HepG2 (cell line): ENCODE measurements around the gene VAMP8. TPM values are rescaled to one million over a fixed set of nuclear protein-coding genes. Genes with fewer than 3 reads are reported as not detected.

Source experiments
- ATAD3A ChIP-seq: sonication (generic); formaldehyde crosslinking; IDR thresholded peaks from 2 replicates; pipeline ENCODE4 v1.4.0; 2020; ENCODE audit warnings: missing genetic modification reagents
- ELF3 ChIP-seq: IDR thresholded peaks from 2 replicates; pipeline ENCODE4 v1.6.1; 2016; ENCODE audit warnings: missing genetic modification reagents, missing compliant biosample characterization
- FOXA3 ChIP-seq: IDR thresholded peaks from 2 replicates; pipeline ENCODE4 v1.6.1; 2016; ENCODE audit warnings: missing genetic modification reagents, missing compliant biosample characterization
- FOXO1 ChIP-seq: sonication (generic); formaldehyde crosslinking; IDR thresholded peaks from 2 replicates; pipeline ENCODE4 v1.4.0; 2020; ENCODE audit warnings: missing genetic modification reagents
- GLI4 ChIP-seq: sonication (generic); formaldehyde crosslinking; IDR thresholded peaks from 2 replicates; pipeline ENCODE4 v1.5.1; 2020; ENCODE audit warnings: missing genetic modification reagents, mild to moderate bottlenecking, moderate library complexity, borderline replicate concordance
- HES4 ChIP-seq: sonication (generic); formaldehyde crosslinking; IDR thresholded peaks from 2 replicates; pipeline ENCODE4 v1.9.0; 2021; ENCODE audit warnings: mild to moderate bottlenecking, missing genetic modification reagents, borderline replicate concordance
- KDM1A ChIP-seq: IDR thresholded peaks from 2 replicates; pipeline ENCODE4 v1.6.1; 2016; ENCODE audit warnings: missing compliant biosample characterization
- MXD3 ChIP-seq: IDR thresholded peaks from 2 replicates; pipeline ENCODE4 v1.6.1; 2016; ENCODE audit warnings: mild to moderate bottlenecking, missing biosample characterization, missing genetic modification reagents
- PCBP1 ChIP-seq: fragments of 200-400 bp; formaldehyde crosslinking; IDR thresholded peaks from 2 replicates; pipeline ENCODE4 v1.6.1; 2017; ENCODE audit warnings: mild to moderate bottlenecking, low read depth, low read length, borderline replicate concordance
- REPIN1 ChIP-seq: sonication (generic); formaldehyde crosslinking; IDR thresholded peaks from 2 replicates; pipeline ENCODE4 v1.8.0; 2022; ENCODE audit warnings: missing genetic modification reagents, low read depth, mild to moderate bottlenecking, borderline replicate concordance
- SMAD1 ChIP-seq: sonication (generic); formaldehyde crosslinking; IDR thresholded peaks from 2 replicates; pipeline ENCODE4 v1.4.0; 2020; ENCODE audit warnings: missing genetic modification reagents, low read depth, mild to moderate bottlenecking, borderline replicate concordance
- SMAD9 ChIP-seq: sonication (generic); formaldehyde crosslinking; IDR thresholded peaks from 2 replicates; pipeline ENCODE4 v1.5.1; 2020; ENCODE audit warnings: mild to moderate bottlenecking, missing genetic modification reagents
- SNAPC4 ChIP-seq: sonication (generic); formaldehyde crosslinking; IDR thresholded peaks from 2 replicates; pipeline ENCODE4 v1.4.0; 2020; ENCODE audit warnings: mild to moderate bottlenecking, missing genetic modification reagents
- U2AF1 ChIP-seq: fragments of 200-400 bp; formaldehyde crosslinking; optimal IDR thresholded peaks from 2 replicates; pipeline ENCODE3; 2017; ENCODE audit warnings: mild to moderate bottlenecking, low read depth, low read length
- ZC3H4 ChIP-seq: sonication (generic); formaldehyde crosslinking; IDR thresholded peaks from 2 replicates; pipeline ENCODE4 v1.4.0; 2020; ENCODE audit warnings: missing genetic modification reagents, borderline replicate concordance
- ZNF230 ChIP-seq: sonication (generic); formaldehyde crosslinking; IDR thresholded peaks from 2 replicates; pipeline ENCODE4 v1.4.0; 2020; ENCODE audit warnings: mild to moderate bottlenecking, missing genetic modification reagents
- ZNF292 ChIP-seq: sonication (generic); formaldehyde crosslinking; IDR thresholded peaks from 2 replicates; pipeline ENCODE4 v1.8.1; 2022; ENCODE audit warnings: mild to moderate bottlenecking, low read depth, missing genetic modification reagents, borderline replicate concordance
- ZNF296 ChIP-seq: sonication (generic); formaldehyde crosslinking; conservative IDR thresholded peaks from 2 replicates; pipeline ENCODE4 v1.5.0; 2020; ENCODE audit warnings: mild to moderate bottlenecking, missing genetic modification reagents
- ZNF33B ChIP-seq: sonication (generic); formaldehyde crosslinking; IDR thresholded peaks from 2 replicates; pipeline ENCODE4 v1.5.1; 2020; ENCODE audit warnings: mild to moderate bottlenecking, missing genetic modification reagents
- ZNF430 ChIP-seq: sonication (generic); formaldehyde crosslinking; IDR thresholded peaks from 2 replicates; pipeline ENCODE4 v1.9.0; 2021; ENCODE audit warnings: mild to moderate bottlenecking, missing genetic modification reagents
- ZNF552 ChIP-seq: sonication (generic); formaldehyde crosslinking; IDR thresholded peaks from 2 replicates; pipeline ENCODE4 v1.9.0; 2022; ENCODE audit warnings: missing genetic modification reagents, mild to moderate bottlenecking, borderline replicate concordance
- ZNF564 ChIP-seq: sonication (generic); formaldehyde crosslinking; IDR thresholded peaks from 2 replicates; pipeline ENCODE4 v1.8.1; 2023; ENCODE audit warnings: mild to moderate bottlenecking, missing genetic modification reagents
- ZNF772 ChIP-seq: sonication (generic); formaldehyde crosslinking; IDR thresholded peaks from 2 replicates; pipeline ENCODE4 v1.5.0; 2020; ENCODE audit warnings: mild to moderate bottlenecking, missing genetic modification reagents
- polyA plus RNA-seq, 8 experiments: library from polyadenylated mRNA; depleted of rRNA in 3 of 8; stranded (reverse) in 7 of 8; unstranded in 1 of 8; fragments of >200 nt; fragmentation: Illumina TruSeq in 4 of 8; extraction: Trizol in 4 of 8; gene quantifications; 2 replicates each; pipeline versions ENCODE4 v1.2.1 to v1.2.3, GENCODE V29; 2011 to 2016; ENCODE audit warnings: low read depth in 4 of 8, missing spikeins in 1 of 8, mixed read lengths in 1 of 8; ENCODE audit not compliant: insufficient read depth in 1 of 8
- total RNA-seq, 5 experiments: library from RNA; depleted of rRNA; stranded (reverse); fragments of >200 nt; fragmentation: Illumina TruSeq; extraction: Trizol; gene quantifications; 2 replicates each; pipeline ENCODE4 v1.2.3, GENCODE V29; 2016; ENCODE audit warnings: low read depth in 1 of 5

VAMP8 gene
- total and polyA plus RNA-seq, 2 of the 13 experiments (the other 11 are each of a cell fraction or from before 2014, with no cell fraction given): 83.3 to 157 TPM

GRCh38 chr2:85538507-85539360, 38.7 kb upstream of the VAMP8 start, which contains the start of gene MAT2A (continued):
- TF ChIP-seq SNAPC4 (CRISPR knock-in tag) (peak; percentile 88; the same call in 1 of the 2 replicates), ZNF296 (CRISPR knock-in tag) (peak; percentile 50), PCBP1 (peak; percentile 93), MXD3 (CRISPR knock-in tag) (peak; percentile 28), FOXO1 (peak; percentile 86), ZC3H4 (peak; percentile 82; the same call in 1 of the 2 replicates), ZNF430 (no peak; the same call in 1 of the 2 replicates), SMAD1 (CRISPR knock-in tag) (peak; percentile 54), ZNF292 (CRISPR knock-in tag) (no peak), SMAD9 (CRISPR knock-in tag) (no peak; the same call in 1 of the 2 replicates), KDM1A (no peak), ELF3 (peak; percentile 55; the same call in 1 of the 2 replicates), U2AF1 (peak; percentile 95), ZNF230 (CRISPR knock-in tag) (peak; percentile 86; the same call in 1 of the 2 replicates), ATAD3A (0 out of 2 replicates have a peak, but pooled peaks have one; percentile 65), GLI4 (peak; percentile 65), ZNF772 (no peak; the same call in none of the 2 replicates), ZNF33B (peak; percentile 3), ZNF552 (CRISPR knock-in tag) (peak; percentile 71; the same call in 1 of the 2 replicates), FOXA3 (CRISPR knock-in tag) (peak; percentile 28; the same call in 1 of the 2 replicates), HES4 (peak; percentile 91), ZNF564 (peak; percentile 83; the same call in 1 of the 2 replicates), REPIN1 (CRISPR knock-in tag) (peak; percentile 8)
